GM12878 (cell line): Measurements from ENCODE around the gene NKG7. TPM values are rescaled to one million over a fixed set of nuclear protein-coding genes. Genes with fewer than 3 reads are reported as not detected.
"Not testable (repeated sequence)": the region's sequence is repeated elsewhere in the genome, so short reads cannot be mapped to it uniquely, and the experiment has no call there.

Experiments
- ATAC-seq: fragments of 200-7000 bp; cut with Tn5 transposase; 3 replicates; pipeline ENCODE4 v1.9.1; 2020; ENCODE audit warnings: mild to moderate bottlenecking, moderate library complexity
- BruUV-seq: library from RNA; stranded (reverse); fragments of 400-500 nt; replicated peaks from 2 replicates; lab custom pipeline; 2021; lab: Mats Ljungman, UMichigan
- CTCF ChIA-PET: fragments of 300-600 bp; sonication (Branson Sonifier 250); formaldehyde crosslinking; extraction: SDS; loops from one replicate; lab custom pipeline; 2021; ENCODE audit warnings: inconsistent platforms; lab: Yijun Ruan, JAX
- POLR2A ChIA-PET: fragments of 350-600 bp; formaldehyde crosslinking; extraction: SDS; loops from one replicate; lab custom pipeline; 2021; ENCODE audit warnings: inconsistent platforms; lab: Charles Lee
- RAD21 ChIA-PET: fragments of 300-600 bp; sonication (Branson Sonifier 250); formaldehyde crosslinking; loops from one replicate; lab custom pipeline; 2023; ENCODE audit warnings: antibody characterized with exemption; ENCODE audit not compliant: unreplicated experiment; lab: Charles Lee
- SMC1A ChIA-PET: fragments of 300-600 bp; sonication (Branson Sonifier 250); formaldehyde crosslinking; loops from one replicate; lab custom pipeline; 2023; ENCODE audit not compliant: unreplicated experiment, uncharacterized antibody; lab: Charles Lee
- DNase-seq: peaks from one replicate; pipeline ENCODE4 v3.0.0-alpha.2; 2011; ENCODE audit warnings: low read depth, low spot score
- FAIRE-seq: peaks from 3 replicates; lab custom pipeline; 2011; peaks lifted over from hg19 to GRCh38; lab: Jason Lieb, UNC
- H2AFZ ChIP-seq: 2 replicates; pipeline ENCODE4 v1.6.0; 2011; ENCODE audit warnings: low read depth, low read length, control low read depth; ENCODE audit not compliant: control insufficient read depth
- H3K27ac ChIP-seq: 2 replicates; pipeline ENCODE4 v1.5.1; 2011; ENCODE audit warnings: control low read depth; ENCODE audit not compliant: control insufficient read depth, insufficient read depth
- H3K27me3 ChIP-seq, 2 experiments: replicated peaks in 1 of 2; 2 replicates each; pipeline versions ENCODE4 v1.6.0 to v1.6.1; 2011; ENCODE audit warnings: low read length in 1 of 2; ENCODE audit not compliant: control insufficient read depth in 2 of 2, insufficient read depth in 2 of 2
- H3K36me3 ChIP-seq, 2 experiments: 2 replicates each; pipeline ENCODE4 v1.5.1; 2011; ENCODE audit warnings: low read length in 1 of 2; ENCODE audit not compliant: control insufficient read depth in 2 of 2, insufficient read depth in 2 of 2
- H3K4me1 ChIP-seq: 2 replicates; pipeline ENCODE4 v1.6.1; 2011; ENCODE audit warnings: mild to moderate bottlenecking, low read length, moderate library complexity, mixed read lengths; ENCODE audit not compliant: control insufficient read depth, insufficient read depth
- H3K4me2 ChIP-seq: 2 replicates; pipeline ENCODE4 v1.6.0; 2011; ENCODE audit warnings: control low read depth; ENCODE audit not compliant: control insufficient read depth, insufficient read depth
- H3K4me3 ChIP-seq: fragments of 200-600 bp; sonication (generic); 2 replicates; pipeline ENCODE4 v1.5.1; 2016
- H3K79me2 ChIP-seq: 2 replicates; pipeline ENCODE4 v1.6.0; 2011; ENCODE audit warnings: low read length; ENCODE audit not compliant: control insufficient read depth, insufficient read depth
- H3K9ac ChIP-seq: 2 replicates; pipeline ENCODE4 v1.8.0; 2011; ENCODE audit warnings: low read length, control low read depth, mixed read lengths; ENCODE audit not compliant: control insufficient read depth, insufficient read depth
- H3K9me3 ChIP-seq: replicated peaks from 3 replicates; pipeline ENCODE4 v1.5.1; 2011; ENCODE audit warnings: mild to moderate bottlenecking, low read length; ENCODE audit not compliant: control insufficient read depth, insufficient read depth
- H4K20me1 ChIP-seq: 2 replicates; pipeline ENCODE4 v1.6.0; 2011; ENCODE audit not compliant: control insufficient read depth, insufficient read depth
- CHD4 ChIP-seq: fragments of 200-600 bp; sonication (generic); IDR thresholded peaks from 2 replicates; pipeline ENCODE4 v1.6.1; 2016; ENCODE audit warnings: mild to moderate bottlenecking
- EED ChIP-seq: sonication (generic); IDR thresholded peaks from 2 replicates; pipeline ENCODE4 v1.6.1; 2016; ENCODE audit warnings: antibody characterized with exemption, low read depth
- HDGF ChIP-seq: fragments of 450-650 bp; IDR thresholded peaks from 2 replicates; pipeline ENCODE4 v1.6.1; 2016; ENCODE audit warnings: antibody characterized with exemption
- NFXL1 ChIP-seq: fragments of 450-650 bp; IDR thresholded peaks from 2 replicates; pipeline ENCODE4 v1.6.1; 2017; ENCODE audit warnings: antibody characterized with exemption, mild to moderate bottlenecking, borderline replicate concordance
- PAX8 ChIP-seq: fragments of 450-650 bp; IDR thresholded peaks from 2 replicates; pipeline ENCODE4 v1.6.1; 2017; ENCODE audit warnings: mild to moderate bottlenecking, moderate library complexity
- SP1 ChIP-seq: IDR thresholded peaks from one replicate; pipeline ENCODE4 v1.6.1; 2011; ENCODE audit warnings: low read depth, low read length
- ZZZ3 ChIP-seq: IDR thresholded peaks from 2 replicates; pipeline ENCODE4 v1.6.1; 2011; ENCODE audit warnings: low read depth; ENCODE audit not compliant: control insufficient read depth, insufficient read length
- WGBS: methylation state at CpG from one replicate; pipeline ENCODE4 v1.1.6; 2016; ENCODE audit warnings: low lambda C conversion rate; ENCODE audit not compliant: insufficient replicate concordance, insufficient coverage; ENCODE audit errors: missing lambda C conversion rate; 5-methylcytosine and 5-hydroxymethylcytosine counted together
- in situ Hi-C: fragments of 300-500 bp; cut with MboI; formaldehyde crosslinking; loops from 9 replicates; pipeline ENCODE4 v1.14.3; 2018; ENCODE audit warnings: mixed read lengths
- intact Hi-C: fragments of 100-400 bp; cut with micrococcal nuclease; formaldehyde crosslinking; loops from one replicate; pipeline ENCODE4 v1.14.2; 2022; ENCODE audit not compliant: unreplicated experiment
- polyA plus RNA-seq, 11 experiments: library from polyadenylated mRNA; depleted of rRNA in 4 of 11; unstranded in 6 of 11; stranded (reverse) in 5 of 11; fragments of >200 nt; fragmentation: Nextera tagmentation in 4 of 11; fragmentation: Illumina TruSeq in 1 of 11; extraction: Ambion mirVana in 4 of 11; extraction: Trizol in 1 of 11; gene quantifications; 1 replicate in 1 of 11; 2 replicates in 10 of 11; pipeline versions ENCODE4 v1.2.1 to v1.2.3, GENCODE V29; 2011 to 2016; ENCODE audit warnings: inconsistent platforms in 2 of 11, missing spikeins in 2 of 11, low read depth in 1 of 11
- total RNA-seq, 4 experiments: library from RNA; depleted of rRNA in 3 of 4; stranded (reverse); fragments of >200 nt in 3 of 4; fragmentation: Illumina TruSeq in 1 of 4; extraction: Trizol in 1 of 4; gene quantifications; 2 replicates each; pipeline versions ENCODE4 v1.2.1 to v1.2.3, GENCODE V29; 2013 to 2021
- TF ChIP-seq, protein P1 (sequence below): fragments of 450-650 bp; IDR thresholded peaks from 2 replicates; pipeline ENCODE4 v1.6.1; 2016; ENCODE audit warnings: mild to moderate bottlenecking
- TF ChIP-seq, protein P2 (sequence below): fragments of 450-650 bp; IDR thresholded peaks from 2 replicates; pipeline ENCODE4 v1.6.1; 2017; ENCODE audit warnings: borderline replicate concordance
- TF ChIP-seq, protein P3 (sequence below): fragments of 450-650 bp; IDR thresholded peaks from 2 replicates; pipeline ENCODE4 v1.6.1; 2018; ENCODE audit warnings: mild to moderate bottlenecking, low read depth, moderate library complexity; ENCODE audit not compliant: partially characterized antibody

The NKG7 gene
- total and polyA plus RNA-seq, 10 of the 15 experiments (the other 5 are each of a cell fraction or from before 2014, with no cell fraction given) = 10.0 to 48.7 (median 22.3) TPM

DNA sequence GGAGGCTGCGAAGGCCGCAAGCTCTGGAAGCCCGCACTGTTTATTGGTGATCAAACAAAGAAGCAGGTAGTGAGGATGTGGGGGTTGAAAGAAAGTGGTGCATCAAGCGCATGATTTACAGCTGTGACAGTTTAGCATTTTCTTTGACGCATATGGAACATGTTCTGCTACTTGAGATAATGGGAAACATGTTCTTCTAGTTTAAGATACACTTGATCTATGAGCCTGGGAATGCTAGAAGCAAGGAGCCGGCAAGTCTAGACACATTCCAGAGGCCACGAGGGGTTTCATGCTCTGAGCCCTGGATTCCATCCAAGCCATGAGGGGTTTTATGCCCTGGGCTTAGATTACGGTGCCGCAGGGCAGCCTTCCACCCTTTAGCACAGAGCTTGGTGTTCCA lies 25.0 kb upstream of the NKG7 start:
- H3K27ac ChIP-seq, H3K9ac ChIP-seq, H3K36me3 ChIP-seq, H3K4me2 ChIP-seq, ATAC-seq, DNase-seq, H3K27me3 ChIP-seq, H2AFZ ChIP-seq, BruUV-seq, FAIRE-seq, H4K20me1 ChIP-seq, intact Hi-C loops, H3K79me2 ChIP-seq, H3K9me3 ChIP-seq, H3K4me3 ChIP-seq: not testable (repeated sequence)
- in situ Hi-C loops = loop anchor here (25.0 kb wide), 1 partner anchor 1140 kb away; the partner anchor contains the start of gene ZNF808
- POLR2A ChIA-PET = interaction anchor here (0.6 to 4.8 kb wide), 3 partner anchors 29 to 1168 kb away, joined by 4 to 64 read pairs (median 6); partner anchors contain the start of gene CLDND2
- WGBS = 89% methylated on average over 9 of the region's 9 CpGs
- RAD21 ChIA-PET = interaction anchor here (0.6 to 2.2 kb wide), 4 partner anchors 10 to 259 kb away, joined by 3 to 6 read pairs (median 4); partner anchors contain the start of gene SIGLEC10
- SMC1A ChIA-PET = interaction anchor here (0.7 to 6.6 kb wide), 4 partner anchors 20 to 138 kb away, joined by 3 to 43 read pairs (median 4); partner anchors contain the start of gene SIGLEC10
- CTCF ChIA-PET = interaction anchor here (0.6 to 6.0 kb wide), 14 partner anchors 11 to 261 kb away, joined by 3 to 49 read pairs (median 4); partner anchors contain the start of genes CLDND2, SIGLEC10 and VSIG10L
- H3K4me1 ChIP-seq = peaks cover 14% of the 10 kb centered on the region

DNA sequence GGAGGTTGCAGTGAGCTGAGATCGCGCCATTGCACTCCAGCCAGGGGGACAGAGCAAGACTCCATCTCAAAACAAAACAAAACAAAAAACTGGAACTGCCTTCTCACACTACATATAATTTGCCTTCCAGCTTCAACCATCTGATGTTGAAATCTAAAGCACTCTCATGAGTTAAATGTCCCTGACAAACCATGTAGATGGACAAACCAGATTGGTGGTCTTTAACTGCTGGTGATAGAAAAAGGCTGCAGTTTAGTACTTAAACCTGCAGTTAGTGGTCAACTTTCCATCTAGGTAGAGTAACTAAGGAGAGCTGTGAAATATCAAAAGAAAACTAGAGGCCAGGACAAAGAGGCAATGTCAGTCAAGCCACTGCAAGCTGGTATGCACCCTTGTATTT lies 23.7 kb upstream of the NKG7 start:
- BruUV-seq = no TSS peak
- H2AFZ ChIP-seq = no peak overlapping the region
- FAIRE-seq = no peak
- no peak for DNase-seq
- H3K9ac ChIP-seq = no peak overlapping the region; the same call in 1 of the 2 replicates
- H3K27me3 ChIP-seq = no peaks in the 10 kb centered on the region
- ATAC-seq = no peak
- ChIA-PET RAD21 (interaction anchor here (0.7 to 3.8 kb wide), 6 partner anchors 22 to 57 kb away, joined by 3 to 51 read pairs (median 21); partner anchors contain the start of genes ETFB and SIGLEC10), CTCF (interaction anchor here (1.1 to 4.9 kb wide), 17 partner anchors 12 to 265 kb away, joined by 3 to 49 read pairs (median 10); partner anchors contain the start of genes CLDND2, ETFB, NKG7 and SIGLEC10), SMC1A (interaction anchor here (0.7 to 6.6 kb wide), 12 partner anchors 11 to 60 kb away, joined by 3 to 43 read pairs (median 6); partner anchors contain the start of gene SIGLEC10), POLR2A (interaction anchor here (0.5 to 4.8 kb wide), 11 partner anchors 12 to 56 kb away, joined by 3 to 64 read pairs (median 9); partner anchors contain the start of genes CLDND2, ETFB, NKG7 and SIGLEC10)
- intact Hi-C loops = no loop called here
- H3K4me3 ChIP-seq = no peak overlapping the region
- H3K36me3 ChIP-seq = no peaks in the 10 kb centered on the region
- WGBS = 95% methylated on average over 2 of the region's 2 CpGs
- H3K27ac ChIP-seq = peak overlapping the region; percentile 97; the same call in 1 of the 2 replicates
- in situ Hi-C loops = loop anchor here (25.0 kb wide), 1 partner anchor 1141 kb away; the partner anchor contains the start of gene ZNF808
- H3K4me2 ChIP-seq = peak overlapping the region; percentile 78; the same call in 1 of the 2 replicates
- H4K20me1 ChIP-seq = no peaks in the 10 kb centered on the region
- H3K4me1 ChIP-seq = peaks cover 15% of the 10 kb centered on the region
- no peaks in the 10 kb centered on the region; the same call in 2 of the 3 replicates for H3K9me3 ChIP-seq
- H3K79me2 ChIP-seq = peaks cover 5% of the 10 kb centered on the region
- TF ChIP-seq, protein P1, sequence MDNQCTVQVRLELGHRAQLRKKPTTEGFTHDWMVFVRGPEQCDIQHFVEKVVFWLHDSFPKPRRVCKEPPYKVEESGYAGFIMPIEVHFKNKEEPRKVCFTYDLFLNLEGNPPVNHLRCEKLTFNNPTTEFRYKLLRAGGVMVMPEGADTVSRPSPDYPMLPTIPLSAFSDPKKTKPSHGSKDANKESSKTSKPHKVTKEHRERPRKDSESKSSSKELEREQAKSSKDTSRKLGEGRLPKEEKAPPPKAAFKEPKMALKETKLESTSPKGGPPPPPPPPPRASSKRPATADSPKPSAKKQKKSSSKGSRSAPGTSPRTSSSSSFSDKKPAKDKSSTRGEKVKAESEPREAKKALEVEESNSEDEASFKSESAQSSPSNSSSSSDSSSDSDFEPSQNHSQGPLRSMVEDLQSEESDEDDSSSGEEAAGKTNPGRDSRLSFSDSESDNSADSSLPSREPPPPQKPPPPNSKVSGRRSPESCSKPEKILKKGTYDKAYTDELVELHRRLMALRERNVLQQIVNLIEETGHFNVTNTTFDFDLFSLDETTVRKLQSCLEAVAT = no peak
- no peak for TF ChIP-seq HDGF
- TF ChIP-seq EED = no peak
- no peak for TF ChIP-seq NFXL1
- no peak for TF ChIP-seq PAX8
- no peak for TF ChIP-seq ZZZ3
- TF ChIP-seq, protein P2, sequence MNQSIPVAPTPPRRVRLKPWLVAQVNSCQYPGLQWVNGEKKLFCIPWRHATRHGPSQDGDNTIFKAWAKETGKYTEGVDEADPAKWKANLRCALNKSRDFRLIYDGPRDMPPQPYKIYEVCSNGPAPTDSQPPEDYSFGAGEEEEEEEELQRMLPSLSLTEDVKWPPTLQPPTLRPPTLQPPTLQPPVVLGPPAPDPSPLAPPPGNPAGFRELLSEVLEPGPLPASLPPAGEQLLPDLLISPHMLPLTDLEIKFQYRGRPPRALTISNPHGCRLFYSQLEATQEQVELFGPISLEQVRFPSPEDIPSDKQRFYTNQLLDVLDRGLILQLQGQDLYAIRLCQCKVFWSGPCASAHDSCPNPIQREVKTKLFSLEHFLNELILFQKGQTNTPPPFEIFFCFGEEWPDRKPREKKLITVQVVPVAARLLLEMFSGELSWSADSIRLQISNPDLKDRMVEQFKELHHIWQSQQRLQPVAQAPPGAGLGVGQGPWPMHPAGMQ = no peak
- no peak for TF ChIP-seq CHD4
- TF ChIP-seq SP1 = no peak
- TF ChIP-seq, protein P3, sequence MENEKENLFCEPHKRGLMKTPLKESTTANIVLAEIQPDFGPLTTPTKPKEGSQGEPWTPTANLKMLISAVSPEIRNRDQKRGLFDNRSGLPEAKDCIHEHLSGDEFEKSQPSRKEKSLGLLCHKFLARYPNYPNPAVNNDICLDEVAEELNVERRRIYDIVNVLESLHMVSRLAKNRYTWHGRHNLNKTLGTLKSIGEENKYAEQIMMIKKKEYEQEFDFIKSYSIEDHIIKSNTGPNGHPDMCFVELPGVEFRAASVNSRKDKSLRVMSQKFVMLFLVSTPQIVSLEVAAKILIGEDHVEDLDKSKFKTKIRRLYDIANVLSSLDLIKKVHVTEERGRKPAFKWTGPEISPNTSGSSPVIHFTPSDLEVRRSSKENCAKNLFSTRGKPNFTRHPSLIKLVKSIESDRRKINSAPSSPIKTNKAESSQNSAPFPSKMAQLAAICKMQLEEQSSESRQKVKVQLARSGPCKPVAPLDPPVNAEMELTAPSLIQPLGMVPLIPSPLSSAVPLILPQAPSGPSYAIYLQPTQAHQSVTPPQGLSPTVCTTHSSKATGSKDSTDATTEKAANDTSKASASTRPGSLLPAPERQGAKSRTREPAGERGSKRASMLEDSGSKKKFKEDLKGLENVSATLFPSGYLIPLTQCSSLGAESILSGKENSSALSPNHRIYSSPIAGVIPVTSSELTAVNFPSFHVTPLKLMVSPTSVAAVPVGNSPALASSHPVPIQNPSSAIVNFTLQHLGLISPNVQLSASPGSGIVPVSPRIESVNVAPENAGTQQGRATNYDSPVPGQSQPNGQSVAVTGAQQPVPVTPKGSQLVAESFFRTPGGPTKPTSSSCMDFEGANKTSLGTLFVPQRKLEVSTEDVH = no peak
